ENCODE data around the gene SRGN.
A peak's percentile ranks its signal among the peaks of the same experiment; 100 is the strongest.

The SRGN gene

DNA sequence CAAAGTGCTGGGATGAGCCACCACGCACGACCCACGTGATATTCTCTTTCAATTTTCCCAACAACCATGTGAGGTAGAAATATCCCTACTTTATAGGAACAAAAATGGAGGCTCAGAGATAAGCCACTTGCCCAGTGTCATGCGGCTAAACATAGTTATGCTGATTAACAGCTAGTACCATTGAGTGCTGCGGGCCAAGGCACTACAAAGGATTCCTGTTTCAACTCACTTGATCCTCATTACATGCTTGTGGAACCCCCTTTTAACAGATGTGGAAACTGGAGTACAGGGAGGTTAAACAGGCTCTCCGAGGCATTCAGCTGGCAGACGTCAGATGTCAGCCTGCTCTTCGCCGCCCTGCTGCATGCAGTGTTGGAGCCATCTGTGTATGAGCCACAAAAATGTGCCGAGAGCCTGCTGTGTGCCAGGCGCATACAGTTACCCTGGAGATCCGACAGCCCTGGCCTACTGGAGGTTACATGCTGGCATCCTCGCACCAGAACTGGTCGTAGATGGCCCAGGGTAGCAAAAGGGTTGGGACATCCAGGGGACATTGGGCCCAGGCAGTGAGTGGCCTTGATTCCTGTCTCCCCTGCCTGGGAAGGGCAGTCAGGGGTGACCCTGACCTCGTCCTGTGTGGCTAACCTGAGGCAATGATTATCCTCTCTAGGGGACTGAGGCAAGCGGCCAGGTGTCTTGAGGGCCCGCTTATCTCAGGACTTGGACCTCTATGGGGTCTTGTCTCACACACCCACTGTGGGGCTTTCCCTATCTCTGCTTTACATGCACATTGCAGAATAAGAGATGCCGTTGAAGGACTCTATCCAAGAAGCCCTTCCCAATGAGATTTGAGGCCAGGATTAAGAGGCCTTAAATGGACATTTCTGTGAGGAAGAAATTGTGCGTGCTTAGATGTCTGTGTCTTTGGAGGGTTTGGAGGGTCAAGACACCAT, 18.5 kb upstream of the SRGN start:
- DNase-seq (ENCODE audit: low spot score in 2 of 2), result no peak
- no peak for ATAC-seq (ENCODE audit: low read depth)
- Mint-ChIP-seq H3K9me3 (no peaks in the 10 kb centered on the region), H3K36me3 (no peaks in the 10 kb centered on the region), H3K27me3 (no peaks in the 10 kb centered on the region), H3K4me1 (peaks cover 4% of the 10 kb centered on the region), H3K4me3 (no peak overlapping the region), H3K27ac (no peak overlapping the region)

GRCh38 chr10:69070951-69071350, 17.0 kb upstream of the SRGN start:
- H3K4me3 Mint-ChIP-seq, result no peak overlapping the region
- DNase-seq (ENCODE audit: low spot score in 2 of 2) (no peak), ATAC-seq (ENCODE audit: low read depth) (no peak)
- H3K27me3 Mint-ChIP-seq, result no peaks in the 10 kb centered on the region
- H3K9me3 Mint-ChIP-seq, result no peaks in the 10 kb centered on the region
- H3K4me1 Mint-ChIP-seq, result no peaks in the 10 kb centered on the region
- peak overlapping the region; percentile 9 for H3K27ac Mint-ChIP-seq
- H3K36me3 Mint-ChIP-seq, result no peaks in the 10 kb centered on the region

DNA sequence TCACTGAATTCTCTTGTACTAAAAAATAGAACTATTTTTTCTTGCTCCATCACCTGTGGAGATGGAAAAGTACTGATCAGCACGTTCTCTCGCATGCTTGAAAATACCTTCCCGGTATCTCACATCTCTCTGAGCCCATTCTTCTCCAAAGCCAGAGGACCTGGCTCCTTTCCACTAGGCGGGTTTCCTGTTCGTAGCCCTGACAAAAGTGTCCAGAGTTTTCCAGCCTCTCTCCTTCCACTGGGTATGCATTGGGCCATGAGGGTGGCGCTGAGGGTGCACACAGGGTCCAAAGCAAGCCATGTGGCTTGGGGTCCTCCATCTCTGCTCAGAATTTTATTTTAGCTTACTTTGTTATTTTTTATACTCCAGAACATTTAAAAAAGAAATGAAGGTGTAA, 16.3 kb upstream of the SRGN start:
- no peak overlapping the region for H3K4me3 Mint-ChIP-seq
- ATAC-seq (ENCODE audit: low read depth), result no peak
- DNase-seq (ENCODE audit: low spot score in 2 of 2), result no peak
- H3K36me3 Mint-ChIP-seq, result no peaks in the 10 kb centered on the region
- H3K27ac Mint-ChIP-seq, result no peak overlapping the region
- no peaks in the 10 kb centered on the region for H3K4me1 Mint-ChIP-seq
- no peaks in the 10 kb centered on the region for H3K27me3 Mint-ChIP-seq
- H3K9me3 Mint-ChIP-seq, result no peaks in the 10 kb centered on the region

GRCh38 chr10:69073026-69073425, 14.9 kb upstream of the SRGN start:
- DNase-seq (ENCODE audit: low spot score in 2 of 2) (no peak), ATAC-seq (ENCODE audit: low read depth) (no peak)
- Mint-ChIP-seq H3K36me3 (no peaks in the 10 kb centered on the region), H3K4me3 (no peak overlapping the region), H3K4me1 (no peaks in the 10 kb centered on the region), H3K27ac (no peak overlapping the region), H3K27me3 (no peaks in the 10 kb centered on the region), H3K9me3 (no peaks in the 10 kb centered on the region)

DNA sequence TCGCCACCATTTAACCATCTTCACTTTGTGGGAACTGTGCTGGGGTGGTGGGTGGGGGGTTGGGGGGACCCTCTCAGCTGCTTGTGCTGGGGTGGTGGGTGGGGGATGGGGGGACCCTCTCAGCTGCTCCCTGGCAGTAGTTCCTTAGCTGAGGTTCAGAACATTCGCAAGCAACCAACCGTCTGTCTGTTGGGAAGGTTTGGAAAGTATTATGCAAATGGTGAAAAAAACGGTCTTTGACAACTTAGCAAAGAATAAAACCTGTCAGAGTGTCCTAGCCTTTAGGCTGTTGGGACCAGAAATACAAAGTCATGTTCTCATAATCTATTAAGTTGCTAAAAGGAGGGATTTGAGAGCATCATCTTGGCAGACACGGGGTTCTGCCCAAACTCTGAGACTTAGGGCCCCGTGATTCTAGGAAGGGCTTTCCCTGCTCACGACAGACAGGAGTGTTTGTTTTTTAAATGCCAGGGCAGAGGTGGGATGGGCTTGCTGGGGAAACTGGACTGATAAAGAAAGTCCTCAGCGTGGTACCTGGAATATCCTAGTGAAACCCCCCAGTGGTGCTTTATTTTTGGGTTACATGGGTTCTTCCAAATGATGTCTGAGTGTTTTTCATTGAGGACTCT, 14.1 kb upstream of the SRGN start:
- no peaks in the 10 kb centered on the region for H3K9me3 Mint-ChIP-seq
- no peak overlapping the region for H3K4me3 Mint-ChIP-seq
- H3K27ac Mint-ChIP-seq, result no peak overlapping the region
- DNase-seq (ENCODE audit: low spot score in 2 of 2) (no peak), ATAC-seq (ENCODE audit: low read depth) (no peak)
- no peaks in the 10 kb centered on the region for H3K36me3 Mint-ChIP-seq
- H3K4me1 Mint-ChIP-seq, result no peaks in the 10 kb centered on the region
- no peaks in the 10 kb centered on the region for H3K27me3 Mint-ChIP-seq

DNA sequence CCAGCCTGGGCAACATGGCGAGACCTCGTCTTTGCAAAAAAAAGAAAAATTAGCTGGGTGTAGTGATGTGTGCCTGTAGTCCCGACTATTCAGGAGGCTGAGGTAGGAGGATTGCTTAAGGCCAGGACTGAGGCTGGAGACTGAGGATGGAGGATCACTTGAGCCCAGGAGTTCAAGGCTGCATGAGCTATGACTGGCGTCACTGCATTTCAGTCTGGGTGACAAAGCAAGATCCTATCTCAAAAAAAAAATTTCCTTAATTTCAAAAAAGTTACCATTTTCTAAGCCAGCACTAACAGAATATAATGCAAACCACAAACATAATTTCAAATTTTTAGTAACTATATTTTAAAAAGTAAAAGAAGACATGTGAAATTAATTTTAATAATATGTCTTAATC, 13.4 kb upstream of the SRGN start:
- ATAC-seq (ENCODE audit: low read depth), result no peak
- no peak overlapping the region for H3K27ac Mint-ChIP-seq
- no peaks in the 10 kb centered on the region for H3K4me1 Mint-ChIP-seq
- H3K36me3 Mint-ChIP-seq, result no peaks in the 10 kb centered on the region
- no peak overlapping the region for H3K4me3 Mint-ChIP-seq
- no peak for DNase-seq (ENCODE audit: low spot score in 2 of 2)
- H3K27me3 Mint-ChIP-seq, result no peaks in the 10 kb centered on the region
- H3K9me3 Mint-ChIP-seq, result no peaks in the 10 kb centered on the region

- Mint-ChIP-seq H3K36me3 (no peaks in the 10 kb centered on the region), H3K4me3 (no peak overlapping the region), H3K9me3 (no peaks in the 10 kb centered on the region), H3K27ac (no peak overlapping the region), H3K4me1 (peaks cover 2% of the 10 kb centered on the region), H3K27me3 (no peaks in the 10 kb centered on the region)
- ATAC-seq (ENCODE audit: low read depth) (no peak), DNase-seq (ENCODE audit: low spot score in 2 of 2) (no peak)
Observed at GRCh38 chr10:69075431-69075830, 12.5 kb upstream of the SRGN start.

- H3K4me1 Mint-ChIP-seq, result peaks cover 3% of the 10 kb centered on the region
- H3K4me3 Mint-ChIP-seq, result no peak overlapping the region
- no peaks in the 10 kb centered on the region for H3K27me3 Mint-ChIP-seq
- no peaks in the 10 kb centered on the region for H3K36me3 Mint-ChIP-seq
- H3K27ac Mint-ChIP-seq, result no peak overlapping the region
- H3K9me3 Mint-ChIP-seq, result no peaks in the 10 kb centered on the region
- ATAC-seq (ENCODE audit: low read depth), result no peak
- no peak for DNase-seq (ENCODE audit: low spot score in 2 of 2)
Observed at GRCh38 chr10:69078311-69078710, 9.6 kb upstream of the SRGN start.

- DNase-seq (ENCODE audit: low spot score in 2 of 2), result no peak
- Mint-ChIP-seq H3K27me3 (no peaks in the 10 kb centered on the region), H3K27ac (no peak overlapping the region), H3K36me3 (no peaks in the 10 kb centered on the region), H3K4me1 (peaks cover 3% of the 10 kb centered on the region), H3K9me3 (no peaks in the 10 kb centered on the region), H3K4me3 (no peak overlapping the region)
- ATAC-seq (ENCODE audit: low read depth), result no peak
Observed at GRCh38 chr10:69080226-69080625, 7.7 kb upstream of the SRGN start.

- Mint-ChIP-seq H3K9me3 (no peaks in the 10 kb centered on the region), H3K4me3 (peak overlapping the region; percentile 79), H3K27me3 (no peaks in the 10 kb centered on the region), H3K27ac (peak overlapping the region; percentile 87), H3K4me1 (peaks cover 38% of the 10 kb centered on the region), H3K36me3 (no peaks in the 10 kb centered on the region)
- no peak for ATAC-seq (ENCODE audit: low read depth)
- DNase-seq (ENCODE audit: low spot score in 2 of 2), result no peak
Observed at GRCh38 chr10:69086001-69086509, 1.8 kb upstream of the SRGN start.

DNA sequence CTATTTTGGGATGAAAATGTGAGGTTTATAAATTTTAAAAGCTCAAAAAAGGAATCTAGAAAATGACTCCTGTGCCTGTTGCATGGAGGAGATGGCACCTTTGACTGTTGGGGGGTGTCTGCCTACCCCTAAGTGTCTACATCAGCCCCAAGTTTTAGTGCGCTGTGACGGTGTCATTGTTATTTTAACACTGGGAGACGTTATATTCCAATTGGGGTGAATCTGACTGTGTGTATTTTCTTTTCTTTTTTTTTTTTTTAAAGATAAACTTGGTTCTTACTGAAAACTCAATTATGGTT, 517 bp downstream of the SRGN start:
- no peaks in the 10 kb centered on the region for H3K36me3 Mint-ChIP-seq

DNA sequence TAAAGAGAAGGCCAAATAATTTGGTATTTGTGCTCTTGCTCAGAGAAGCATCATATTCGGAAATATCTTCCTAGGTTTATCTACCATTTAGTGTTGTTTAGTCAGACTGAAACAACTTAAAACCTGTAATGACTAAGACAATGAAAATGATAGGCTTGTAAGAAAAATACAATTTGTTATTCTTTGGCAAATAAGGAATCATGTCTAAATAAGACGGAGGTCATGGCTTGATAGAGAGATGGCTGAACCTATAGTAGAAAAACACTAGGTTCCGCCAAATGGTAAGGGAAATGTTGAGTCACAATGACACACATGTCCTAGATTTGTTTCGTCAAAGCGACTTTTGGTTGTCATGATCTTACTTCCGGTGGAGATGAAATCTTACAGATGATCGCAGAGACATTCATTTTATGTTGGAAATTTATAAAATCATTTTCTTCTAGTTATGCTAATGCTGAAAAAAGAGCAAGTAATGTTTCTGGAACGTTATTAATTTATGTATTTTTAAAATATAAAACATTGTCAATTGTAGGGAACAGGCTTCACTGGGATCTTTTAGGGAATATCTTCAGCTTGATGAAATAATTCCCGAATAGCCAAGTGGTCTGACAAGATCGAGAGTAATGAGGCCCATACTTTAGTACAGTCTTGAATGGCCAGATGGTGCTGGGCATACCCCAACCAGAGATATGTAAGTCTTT, 1.0 kb downstream of the SRGN start:
- Mint-ChIP-seq H3K9me3 (no peaks in the 10 kb centered on the region), H3K27me3 (no peaks in the 10 kb centered on the region), H3K36me3 (no peaks in the 10 kb centered on the region), H3K4me1 (peaks cover 44% of the 10 kb centered on the region), H3K4me3 (peak overlapping the region; percentile 91), H3K27ac (peak overlapping the region; percentile 98)
- ATAC-seq (ENCODE audit: low read depth) (peak; percentile 46), DNase-seq (ENCODE audit: low spot score in 2 of 2) (peak in 1 of 2 donors; percentile 45)

More for the DNA sequence above, 517 bp downstream of the SRGN start:
- ATAC-seq (ENCODE audit: low read depth), result no peak
- H3K27ac Mint-ChIP-seq, result peak overlapping the region; percentile 98
- peaks cover 43% of the 10 kb centered on the region for H3K4me1 Mint-ChIP-seq
- H3K4me3 Mint-ChIP-seq, result peak overlapping the region; percentile 91
- no peak for DNase-seq (ENCODE audit: low spot score in 2 of 2)
- no peaks in the 10 kb centered on the region for H3K9me3 Mint-ChIP-seq
- no peaks in the 10 kb centered on the region for H3K27me3 Mint-ChIP-seq

DNA sequence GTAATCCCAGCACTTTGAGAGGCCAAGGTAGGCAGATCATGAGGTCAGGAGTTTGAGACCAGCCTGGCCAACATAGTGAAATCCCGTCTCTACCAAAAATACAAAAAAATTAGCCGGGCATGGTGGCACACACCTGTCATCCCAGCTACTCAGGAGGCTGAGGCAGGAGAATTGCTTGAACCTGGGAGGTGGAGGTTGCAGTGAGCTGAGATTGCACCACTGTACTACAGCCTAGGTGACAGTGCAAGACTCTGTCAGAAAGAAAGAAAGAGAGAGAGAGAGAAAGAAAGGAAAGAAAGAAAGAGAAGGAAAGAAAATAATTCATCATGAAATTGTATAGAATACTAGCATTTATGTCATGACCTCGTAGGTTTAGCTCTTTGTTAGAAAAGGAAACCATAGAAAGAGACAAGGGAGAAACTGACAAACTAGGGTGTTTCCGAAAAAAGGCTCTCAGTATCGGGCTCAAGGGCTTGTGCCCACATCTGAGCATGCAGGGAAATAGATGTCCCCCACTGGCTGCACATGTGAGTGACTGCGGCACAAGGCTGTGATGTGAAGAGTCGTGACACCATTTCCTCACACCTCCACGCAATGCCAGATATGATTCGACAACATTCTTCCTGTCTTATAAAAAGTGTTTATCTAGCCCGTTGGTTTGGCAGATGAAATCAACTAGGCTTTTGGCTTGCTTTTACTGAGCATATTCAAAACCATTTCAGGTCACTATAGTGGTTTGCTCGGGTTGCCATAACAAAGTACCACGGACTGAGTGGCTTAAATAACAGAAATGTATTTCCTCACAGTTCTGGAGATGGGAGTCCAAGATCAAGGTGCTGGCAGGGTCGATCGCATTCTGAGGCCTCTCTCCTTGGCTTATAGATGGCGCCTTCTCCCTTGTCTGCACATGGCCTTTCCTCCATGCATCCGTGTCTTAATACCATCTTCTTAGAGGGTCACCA, 2.0 kb downstream of the SRGN start:
- Mint-ChIP-seq H3K4me1 (peaks cover 44% of the 10 kb centered on the region), H3K36me3 (no peaks in the 10 kb centered on the region), H3K9me3 (no peaks in the 10 kb centered on the region), H3K4me3 (peak overlapping the region; percentile 82), H3K27me3 (no peaks in the 10 kb centered on the region), H3K27ac (peak overlapping the region; percentile 98)
- ATAC-seq (ENCODE audit: low read depth) (peak; percentile 55), DNase-seq (ENCODE audit: low spot score in 2 of 2) (peak; percentile 17 to 26)

Data from memory B cell (primary cell).